ENCODE results near the gene COPE. TPM values are rescaled to one million over a fixed set of nuclear protein-coding genes. Genes with fewer than 3 reads are reported as not detected.
"Not testable (repeated sequence)": the region's sequence is repeated elsewhere in the genome, so short reads cannot be mapped to it uniquely, and the experiment has no call there.

Gene COPE
- total RNA-seq, 4 donors from 2014 or later = 173 to 238 (median 197) TPM

DNA sequence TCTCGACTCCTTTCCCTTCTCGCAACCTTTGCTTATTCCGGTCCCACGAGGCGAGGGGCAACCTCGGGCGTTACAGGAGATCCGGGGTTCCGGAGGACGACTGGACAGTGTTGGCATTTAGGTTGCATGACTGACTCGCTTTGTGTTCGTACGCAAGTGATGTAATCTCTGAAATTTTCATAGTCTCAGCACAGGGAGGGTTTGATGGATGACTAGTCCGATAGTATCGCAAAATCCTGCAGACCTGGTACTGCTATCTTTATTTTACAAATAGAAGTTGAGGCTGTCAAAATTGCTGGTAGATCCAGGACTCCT is 670 bp upstream of the COPE start:
- 1% methylated on average over 15 of the region's 15 CpGs for WGBS, 2 donors

DNA sequence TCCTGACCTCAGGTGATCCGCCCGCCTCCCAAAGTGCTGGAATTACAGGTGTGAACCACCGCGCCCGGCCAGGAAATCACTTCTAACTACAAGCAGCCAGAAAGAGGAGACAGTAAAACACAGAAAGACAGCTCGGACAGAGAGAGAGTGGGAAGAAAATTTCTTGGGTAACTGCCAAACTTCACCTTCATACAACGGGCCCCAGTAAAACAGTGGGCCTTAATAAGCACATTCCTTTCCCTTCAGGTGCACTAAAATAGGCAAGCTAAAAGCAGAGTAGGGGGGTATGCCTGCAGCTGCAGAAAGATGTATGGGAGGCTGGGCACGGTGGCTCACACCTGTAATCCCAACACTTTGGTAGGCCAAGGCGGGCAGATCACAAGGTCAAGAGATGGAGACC is 1.6 kb downstream of the COPE start:
- H3K4me3 ChIP-seq (ENCODE audit: low read depth, poor library complexity, severe bottlenecking); intact Hi-C loops (cut with DNase I; ENCODE audit: low total_unique reads); DNase-seq (ENCODE audit: low spot score in 2 of 2): not testable (repeated sequence)
- WGBS, 2 donors = 82 to 86% methylated on average over 9 of the region's 9 CpGs

More for the DNA sequence above, 670 bp upstream of the COPE start:
- no peak for TF ChIP-seq POLR2A (IDR thresholded peaks at IDR 0.05)
- H3K4me3 ChIP-seq (ENCODE audit: low read depth, poor library complexity, severe bottlenecking) = peak overlapping the region; percentile 85
- no peak for DNase-seq (ENCODE audit: low spot score in 2 of 2)
- intact Hi-C loops (cut with DNase I; ENCODE audit: low total_unique reads) = no loop called here

DNA sequence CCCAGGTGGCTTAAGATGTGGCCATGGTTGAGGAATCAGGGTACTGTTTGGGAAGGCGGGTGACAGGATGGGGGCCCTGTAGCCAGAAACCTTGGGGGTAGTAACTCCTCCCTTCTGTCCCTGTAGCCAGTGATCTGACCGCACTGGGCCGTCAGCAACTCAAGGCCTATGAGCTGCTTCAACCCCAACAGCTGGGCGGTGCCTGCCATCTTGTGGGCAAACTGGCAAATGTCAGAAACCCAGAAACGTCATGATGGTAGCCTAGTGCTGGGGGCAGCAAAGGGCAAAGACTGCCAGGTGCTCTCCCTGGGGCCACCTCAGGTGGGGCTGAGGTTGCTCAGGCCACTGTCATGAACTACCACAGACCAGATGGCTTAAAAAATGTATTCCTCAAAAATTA is 3.5 kb downstream of the COPE start:
- H3K4me3 ChIP-seq (ENCODE audit: low read depth, poor library complexity, severe bottlenecking) = no peak overlapping the region
- 48 to 57% methylated on average over 5 of the region's 5 CpGs for WGBS, 2 donors
- TF ChIP-seq, protein P1, sequence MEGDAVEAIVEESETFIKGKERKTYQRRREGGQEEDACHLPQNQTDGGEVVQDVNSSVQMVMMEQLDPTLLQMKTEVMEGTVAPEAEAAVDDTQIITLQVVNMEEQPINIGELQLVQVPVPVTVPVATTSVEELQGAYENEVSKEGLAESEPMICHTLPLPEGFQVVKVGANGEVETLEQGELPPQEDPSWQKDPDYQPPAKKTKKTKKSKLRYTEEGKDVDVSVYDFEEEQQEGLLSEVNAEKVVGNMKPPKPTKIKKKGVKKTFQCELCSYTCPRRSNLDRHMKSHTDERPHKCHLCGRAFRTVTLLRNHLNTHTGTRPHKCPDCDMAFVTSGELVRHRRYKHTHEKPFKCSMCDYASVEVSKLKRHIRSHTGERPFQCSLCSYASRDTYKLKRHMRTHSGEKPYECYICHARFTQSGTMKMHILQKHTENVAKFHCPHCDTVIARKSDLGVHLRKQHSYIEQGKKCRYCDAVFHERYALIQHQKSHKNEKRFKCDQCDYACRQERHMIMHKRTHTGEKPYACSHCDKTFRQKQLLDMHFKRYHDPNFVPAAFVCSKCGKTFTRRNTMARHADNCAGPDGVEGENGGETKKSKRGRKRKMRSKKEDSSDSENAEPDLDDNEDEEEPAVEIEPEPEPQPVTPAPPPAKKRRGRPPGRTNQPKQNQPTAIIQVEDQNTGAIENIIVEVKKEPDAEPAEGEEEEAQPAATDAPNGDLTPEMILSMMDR (IDR thresholded peaks at IDR 0.05) = no peak
- TF ChIP-seq POLR2A (IDR thresholded peaks at IDR 0.05) = no peak
- DNase-seq (ENCODE audit: low spot score in 2 of 2) = no peak
- intact Hi-C loops (cut with DNase I; ENCODE audit: low total_unique reads) = no loop called here

DNA sequence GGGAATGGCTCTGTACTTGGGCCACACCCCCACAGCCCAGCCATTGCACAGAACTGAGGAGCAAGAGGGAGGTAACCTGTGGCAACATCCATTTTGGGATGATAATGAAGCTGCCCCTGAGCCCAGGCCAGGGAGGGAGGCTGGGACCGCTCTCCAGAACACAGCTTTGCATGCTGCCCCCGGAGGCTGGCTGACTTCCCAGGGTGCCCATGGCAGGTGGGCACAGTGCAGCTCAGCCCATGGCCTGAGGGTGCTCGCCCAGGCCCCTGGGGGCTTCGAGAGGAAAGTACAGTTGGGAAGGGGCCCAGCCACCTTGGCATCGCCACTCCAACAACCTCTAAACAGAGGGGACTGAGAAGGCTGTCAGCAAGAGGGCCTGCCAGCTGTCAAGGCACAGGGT is 5.7 kb downstream of the COPE start:
- TF ChIP-seq, protein P1 (IDR thresholded peaks at IDR 0.05) = no peak
- no peak for TF ChIP-seq POLR2A (IDR thresholded peaks at IDR 0.05)
- DNase-seq (ENCODE audit: low spot score in 2 of 2) = no peak
- WGBS, 2 donors = 90% methylated on average over 2 of the region's 5 CpGs; no CpG with 5 or more reads in 1 of the 2 donors
- no peak overlapping the region for H3K4me3 ChIP-seq (ENCODE audit: low read depth, poor library complexity, severe bottlenecking)
- intact Hi-C loops (cut with DNase I; ENCODE audit: low total_unique reads) = no loop called here

DNA sequence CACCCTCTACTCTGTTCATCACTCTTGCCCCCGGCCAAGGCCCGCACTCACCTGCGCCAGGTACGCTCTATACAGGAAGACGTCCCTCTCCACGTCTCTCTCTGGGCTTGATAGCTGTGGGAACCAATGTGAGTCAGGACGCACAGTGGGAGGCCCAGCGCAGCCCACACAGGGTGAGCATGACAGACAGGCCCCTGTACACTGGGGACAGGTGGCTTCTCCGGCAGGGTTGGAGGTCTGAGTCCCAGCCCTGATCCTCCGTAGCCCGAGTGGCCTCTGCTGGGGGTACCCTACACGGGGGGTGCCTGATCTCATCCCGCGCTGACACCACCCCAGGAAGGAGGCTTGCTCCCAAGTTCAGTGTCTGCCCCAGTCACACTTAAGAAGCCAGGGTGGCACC is 6.3 kb downstream of the COPE start:
- H3K4me3 ChIP-seq (ENCODE audit: low read depth, poor library complexity, severe bottlenecking) = no peak overlapping the region
- TF ChIP-seq, protein P1 (IDR thresholded peaks at IDR 0.05) = no peak
- TF ChIP-seq POLR2A (IDR thresholded peaks at IDR 0.05) = no peak
- intact Hi-C loops (cut with DNase I; ENCODE audit: low total_unique reads) = no loop called here
- no peak for DNase-seq (ENCODE audit: low spot score in 2 of 2)
- WGBS, 2 donors = 93 to 96% methylated on average over 11 to 14 of the region's 14 CpGs

DNA sequence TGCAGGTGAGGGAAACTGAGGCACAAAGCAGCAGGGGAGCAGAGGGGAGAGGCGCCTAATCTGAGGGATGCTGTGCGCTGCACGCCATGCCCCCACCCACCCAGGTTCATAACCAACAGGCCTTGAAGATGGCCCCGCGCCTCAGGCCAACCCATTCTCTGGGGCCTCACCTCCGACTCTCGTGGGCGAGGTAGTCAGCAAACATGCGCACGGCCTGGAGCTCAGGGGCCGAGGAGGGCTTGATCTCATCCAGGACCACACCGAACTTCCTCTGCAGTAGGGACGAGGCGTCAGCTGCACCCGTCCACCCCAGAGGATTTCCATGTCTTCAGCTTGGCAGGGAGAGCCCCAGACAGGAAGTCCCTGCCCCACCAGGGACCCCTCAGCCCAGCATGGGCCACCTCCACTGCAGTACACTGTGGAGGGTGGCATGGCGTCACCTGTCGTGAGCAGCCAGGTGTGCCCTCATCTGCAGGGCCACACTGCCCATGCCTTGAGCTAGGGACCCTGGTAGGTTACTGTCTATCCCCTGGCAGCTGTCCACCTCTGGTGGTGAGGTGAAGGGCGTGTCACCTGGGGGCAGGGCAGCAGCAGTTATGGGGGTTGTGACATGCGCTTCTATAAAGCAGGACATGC is 8.3 kb downstream of the COPE start:
- 89 to 95% methylated on average over 17 to 18 of the region's 19 CpGs for WGBS, 2 donors
- TF ChIP-seq POLR2A (IDR thresholded peaks at IDR 0.05) = no peak
- TF ChIP-seq, protein P1 (IDR thresholded peaks at IDR 0.05) = no peak
- no peak overlapping the region for H3K4me3 ChIP-seq (ENCODE audit: low read depth, poor library complexity, severe bottlenecking)
- no peak for DNase-seq (ENCODE audit: low spot score in 2 of 2)
- intact Hi-C loops (cut with DNase I; ENCODE audit: low total_unique reads) = no loop called here

DNA sequence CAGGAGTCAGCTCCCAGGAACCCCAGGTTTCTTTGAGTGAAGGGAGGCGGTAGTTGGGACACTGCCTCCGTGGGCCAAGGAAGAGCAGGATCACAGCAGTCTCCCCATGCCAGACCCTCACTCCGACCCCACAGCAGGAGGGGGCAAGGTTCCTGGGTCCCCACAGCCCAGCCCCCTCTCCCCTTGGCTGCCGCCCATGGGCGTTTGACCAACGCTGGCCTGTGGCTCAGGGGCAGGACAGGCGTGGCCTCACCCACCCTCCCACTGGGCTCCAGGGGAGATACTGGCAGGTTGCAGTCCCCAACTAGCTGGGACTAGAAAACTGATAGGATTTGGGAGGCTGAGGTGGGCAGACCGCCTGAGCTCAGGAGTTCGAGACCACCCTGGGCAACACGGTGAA is 9.2 kb downstream of the COPE start:
- TF ChIP-seq, protein P1 (IDR thresholded peaks at IDR 0.05) = no peak
- TF ChIP-seq POLR2A (IDR thresholded peaks at IDR 0.05) = no peak
- DNase-seq (ENCODE audit: low spot score in 2 of 2) = no peak
- 87 to 91% methylated on average over 9 to 10 of the region's 10 CpGs for WGBS, 2 donors
- H3K4me3 ChIP-seq (ENCODE audit: low read depth, poor library complexity, severe bottlenecking) = no peak overlapping the region
- intact Hi-C loops (cut with DNase I; ENCODE audit: low total_unique reads) = no loop called here

Measured in lower leg skin (tissue), 4 donors.